H9 (cell line): ENCODE results near the gene IFNL1. TPM values are rescaled to one million over a fixed set of nuclear protein-coding genes. Genes with fewer than 3 reads are reported as not detected.

ENCODE experiments used
- DNase-seq: peaks from one replicate; pipeline ENCODE4 v3.0.0-alpha.2; 2017
- H2AFZ ChIP-seq: one replicate; pipeline ENCODE4 v1.6.1; 2013; ENCODE audit warnings: mild to moderate bottlenecking, low read length, control low read depth, moderate library complexity
- H2AK5ac ChIP-seq: 2 replicates; pipeline ENCODE4 v1.6.1; 2013; ENCODE audit warnings: low read length, control low read depth, mixed read lengths; ENCODE audit not compliant: insufficient read length
- H2BK120ac ChIP-seq: one replicate; pipeline ENCODE4 v1.6.1; 2013; ENCODE audit warnings: low read depth, mild to moderate bottlenecking, low read length, control low read depth, inconsistent platforms; ENCODE audit not compliant: poor library complexity, severe bottlenecking
- H2BK12ac ChIP-seq: 2 replicates; pipeline ENCODE4 v1.6.1; 2013; ENCODE audit warnings: low read length, control low read depth, mixed read lengths, low read depth; ENCODE audit not compliant: insufficient read length
- H2BK15ac ChIP-seq: 2 replicates; pipeline ENCODE4 v1.6.1; 2013; ENCODE audit warnings: low read depth, low read length, control low read depth
- H2BK20ac ChIP-seq: one replicate; pipeline ENCODE4 v1.6.1; 2013; ENCODE audit warnings: low read depth, mild to moderate bottlenecking, low read length, control low read depth, inconsistent platforms; ENCODE audit not compliant: poor library complexity, severe bottlenecking
- H2BK5ac ChIP-seq: 2 replicates; pipeline ENCODE4 v1.6.1; 2013; ENCODE audit warnings: low read length, control low read depth, mixed read lengths; ENCODE audit not compliant: insufficient read length
- H3K14ac ChIP-seq: 2 replicates; pipeline ENCODE4 v1.6.1; 2013; ENCODE audit warnings: low read length, control low read depth; ENCODE audit not compliant: insufficient read depth
- H3K18ac ChIP-seq: 2 replicates; pipeline ENCODE4 v1.6.1; 2013; ENCODE audit warnings: low read depth, mild to moderate bottlenecking, mixed read lengths, low read length, control low read depth; ENCODE audit not compliant: insufficient read length
- H3K23ac ChIP-seq: 2 replicates; pipeline ENCODE4 v1.6.1; 2013; ENCODE audit warnings: low read length, control low read depth, mixed read lengths, low read depth; ENCODE audit not compliant: insufficient read length
- H3K23me2 ChIP-seq: 2 replicates; pipeline ENCODE4 v1.6.1; 2013; ENCODE audit warnings: low read depth, mild to moderate bottlenecking, mixed read lengths, low read length, control low read depth; ENCODE audit not compliant: insufficient read length, poor library complexity, severe bottlenecking
- H3K27ac ChIP-seq: 2 replicates; pipeline ENCODE4 v1.5.1; 2013; ENCODE audit warnings: low read length, control low read depth, mixed read lengths, low read depth; ENCODE audit not compliant: insufficient read length
- H3K27me3 ChIP-seq: 2 replicates; pipeline ENCODE4 v1.6.1; 2013; ENCODE audit warnings: low read length, control low read depth, inconsistent platforms; ENCODE audit not compliant: insufficient read depth
- H3K4ac ChIP-seq: 2 replicates; pipeline ENCODE4 v1.6.1; 2013; ENCODE audit warnings: low read depth, mild to moderate bottlenecking, control low read depth, inconsistent platforms, low read length, moderate library complexity
- H3K4me1 ChIP-seq: 2 replicates; pipeline ENCODE4 v1.6.1; 2013; ENCODE audit warnings: low read length, control low read depth, inconsistent platforms; ENCODE audit not compliant: insufficient read depth
- H3K4me2 ChIP-seq: 2 replicates; pipeline ENCODE4 v1.6.1; 2013; ENCODE audit warnings: low read length, control low read depth, mixed read lengths; ENCODE audit not compliant: insufficient read length, insufficient read depth
- H3K56ac ChIP-seq: 2 replicates; pipeline ENCODE4 v1.6.1; 2013; ENCODE audit warnings: low read depth, mild to moderate bottlenecking, mixed read lengths, low read length, control low read depth; ENCODE audit not compliant: insufficient read length
- H3K79me1 ChIP-seq: 2 replicates; pipeline ENCODE4 v1.6.1; 2013; ENCODE audit warnings: low read depth, mild to moderate bottlenecking, moderate library complexity, low read length, control low read depth, inconsistent platforms; ENCODE audit not compliant: insufficient read depth, poor library complexity, severe bottlenecking
- H3K79me2 ChIP-seq: 2 replicates; pipeline ENCODE4 v1.6.1; 2013; ENCODE audit warnings: low read length, control low read depth, inconsistent platforms; ENCODE audit not compliant: insufficient read depth
- H3K9ac ChIP-seq: 2 replicates; pipeline ENCODE4 v1.6.1; 2013; ENCODE audit warnings: low read length, control low read depth, mixed read lengths; ENCODE audit not compliant: insufficient read length; ENCODE audit errors: extremely low read depth
- H3K9me3 ChIP-seq: one replicate; pipeline ENCODE4 v1.6.1; 2013; ENCODE audit warnings: low read depth, low read length, inconsistent platforms; ENCODE audit not compliant: control insufficient read depth
- H3T11ph ChIP-seq: one replicate; pipeline ENCODE4 v1.6.1; 2013; ENCODE audit warnings: mild to moderate bottlenecking, low read length, control low read depth, inconsistent platforms
- H4K20me1 ChIP-seq: one replicate; pipeline ENCODE4 v1.6.1; 2013; ENCODE audit not compliant: control insufficient read depth, insufficient read length, insufficient read depth
- H4K5ac ChIP-seq: 2 replicates; pipeline ENCODE4 v1.6.1; 2013; ENCODE audit warnings: low read depth, mild to moderate bottlenecking, mixed read lengths, low read length, control low read depth; ENCODE audit not compliant: insufficient read length
- H4K8ac ChIP-seq: replicated peaks from 2 replicates; pipeline ENCODE4 v1.6.1; 2013; ENCODE audit warnings: low read length, control low read depth, mixed read lengths, low read depth; ENCODE audit not compliant: insufficient read length
- H4K91ac ChIP-seq: 2 replicates; pipeline ENCODE4 v1.6.1; 2013; ENCODE audit warnings: low read depth, mild to moderate bottlenecking, moderate library complexity, mixed read lengths, low read length, control low read depth; ENCODE audit not compliant: insufficient read length
- H3K27ac Mint-ChIP-seq, 3 experiments: 2 replicates in 2 of 3; 3 replicates in 1 of 3; pipeline ENCODE4 v1.8.0; 2020 to 2021; ENCODE audit warnings: mixed read lengths in 3 of 3, mild to moderate bottlenecking in 1 of 3, moderate library complexity in 1 of 3
- H3K27me3 Mint-ChIP-seq: 2 replicates; pipeline ENCODE4 v1.8.0; 2021; ENCODE audit warnings: low read depth, mild to moderate bottlenecking, moderate library complexity, mixed read lengths
- H3K36me3 Mint-ChIP-seq, 3 experiments: 2 replicates in 2 of 3; 3 replicates in 1 of 3; pipeline ENCODE4 v1.8.0; 2020 to 2021; ENCODE audit warnings: low read depth in 3 of 3, mixed read lengths in 3 of 3; ENCODE audit not compliant: insufficient read depth in 1 of 3
- H3K4me1 Mint-ChIP-seq, 2 experiments: 2 replicates each; pipeline ENCODE4 v1.8.0; 2020; ENCODE audit warnings: mixed read lengths in 2 of 2
- H3K4me3 Mint-ChIP-seq, 2 experiments: 2 replicates in 1 of 2; 3 replicates in 1 of 2; pipeline ENCODE4 v1.8.0; 2020 to 2021; ENCODE audit warnings: mild to moderate bottlenecking in 2 of 2, mixed read lengths in 2 of 2, moderate library complexity in 1 of 2
- H3K9me3 Mint-ChIP-seq, 2 experiments: 2 replicates in 1 of 2; 3 replicates in 1 of 2; pipeline ENCODE4 v1.8.0; 2020; ENCODE audit warnings: mild to moderate bottlenecking in 2 of 2, mixed read lengths in 2 of 2, moderate library complexity in 1 of 2
- WGBS: extraction: QIAGEN DNeasy Blood & Tissue Kit; methylation state at CpG from one replicate; pipeline ENCODE4 v1.1.7; 2013; ENCODE audit warnings: missing lambda C conversion rate, low lambda C conversion rate, mixed read lengths; ENCODE audit not compliant: insufficient read length; ENCODE audit errors: extremely low coverage; 5-methylcytosine and 5-hydroxymethylcytosine counted together
- long read RNA-seq: library from polyadenylated mRNA; unstranded; transcript quantifications from one replicate; pipeline ENCODE4 v2.0.0, GENCODE V29; 2020
- total RNA-seq: library from RNA; stranded (reverse); gene quantifications from 2 replicates; pipeline ENCODE4 v1.2.1, GENCODE V29; 2021
- TF ChIP-seq, protein P1 (sequence below): fragments of 200-600 bp; sonication (generic); conservative IDR thresholded peaks from 3 replicates; pipeline ENCODE4 v1.8.0; 2021; ENCODE audit warnings: antibody characterized with exemption, mild to moderate bottlenecking

IFNL1 gene
- total RNA-seq = not detected in 2 replicates
- long read RNA-seq = 0 reads

DNA sequence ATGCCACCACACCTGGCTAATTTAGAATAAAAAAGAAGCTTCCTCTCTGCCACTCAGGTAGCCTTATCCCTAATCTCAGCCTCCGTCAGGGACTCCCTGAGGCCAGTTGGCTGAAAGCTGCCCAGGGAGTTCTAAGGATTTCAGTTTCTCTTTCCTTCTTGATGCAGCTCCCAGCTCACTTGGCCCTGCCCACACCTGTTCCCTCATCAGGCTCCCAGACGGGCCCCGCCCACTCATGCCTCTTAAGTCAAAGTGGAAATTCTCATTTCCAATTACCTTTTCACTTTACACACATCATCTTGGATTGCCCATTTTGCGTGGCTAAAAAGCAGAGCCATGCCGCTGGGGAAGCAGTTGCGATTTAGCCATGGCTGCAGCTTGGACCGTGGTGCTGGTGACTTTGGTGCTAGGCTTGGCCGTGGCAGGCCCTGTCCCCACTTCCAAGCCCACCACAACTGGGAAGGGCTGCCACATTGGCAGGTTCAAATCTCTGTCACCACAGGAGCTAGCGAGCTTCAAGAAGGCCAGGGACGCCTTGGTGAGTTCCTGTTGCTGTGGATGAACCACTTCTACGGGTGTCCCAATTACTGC, at the start of gene IFNL1:
IFNL1 (plus strand) TSS at position 353 of the 591 bp plus-strand sequence; CDS start at position 368, 15 bp downstream.
- TF ChIP-seq, protein P1, sequence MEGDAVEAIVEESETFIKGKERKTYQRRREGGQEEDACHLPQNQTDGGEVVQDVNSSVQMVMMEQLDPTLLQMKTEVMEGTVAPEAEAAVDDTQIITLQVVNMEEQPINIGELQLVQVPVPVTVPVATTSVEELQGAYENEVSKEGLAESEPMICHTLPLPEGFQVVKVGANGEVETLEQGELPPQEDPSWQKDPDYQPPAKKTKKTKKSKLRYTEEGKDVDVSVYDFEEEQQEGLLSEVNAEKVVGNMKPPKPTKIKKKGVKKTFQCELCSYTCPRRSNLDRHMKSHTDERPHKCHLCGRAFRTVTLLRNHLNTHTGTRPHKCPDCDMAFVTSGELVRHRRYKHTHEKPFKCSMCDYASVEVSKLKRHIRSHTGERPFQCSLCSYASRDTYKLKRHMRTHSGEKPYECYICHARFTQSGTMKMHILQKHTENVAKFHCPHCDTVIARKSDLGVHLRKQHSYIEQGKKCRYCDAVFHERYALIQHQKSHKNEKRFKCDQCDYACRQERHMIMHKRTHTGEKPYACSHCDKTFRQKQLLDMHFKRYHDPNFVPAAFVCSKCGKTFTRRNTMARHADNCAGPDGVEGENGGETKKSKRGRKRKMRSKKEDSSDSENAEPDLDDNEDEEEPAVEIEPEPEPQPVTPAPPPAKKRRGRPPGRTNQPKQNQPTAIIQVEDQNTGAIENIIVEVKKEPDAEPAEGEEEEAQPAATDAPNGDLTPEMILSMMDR = no peak
- no peaks in the 10 kb centered on the region for H3K4me1 ChIP-seq
- no peak within 1 kb of the TSS for H2BK15ac ChIP-seq
- no peaks in the 10 kb centered on the region for H3K23me2 ChIP-seq
- no CpG with 5 or more reads among the region's 11 CpGs for WGBS
- Mint-ChIP-seq H3K36me3 (no peaks in the 10 kb centered on the region), H3K4me3 (no peak within 1 kb of the TSS; a peak in 1 of 5 replicates), H3K4me1 (peaks cover 0 to 14% of the 10 kb centered on the region in 2 experiments; a peak in 2 of 4 replicates), H3K27me3 (peaks cover 45% of the 10 kb centered on the region), H3K9me3 (no peaks in the 10 kb centered on the region), H3K27ac (peak within 1 kb of the TSS in 2 of 3 experiments; percentile 3 to 34; a peak in 3 of 7 replicates)
- H3K23ac ChIP-seq = no peak within 1 kb of the TSS
- H3T11ph ChIP-seq = no peak within 1 kb of the TSS
- no peak within 1 kb of the TSS for H3K18ac ChIP-seq
- no peak within 1 kb of the TSS for H2AK5ac ChIP-seq
- H4K8ac ChIP-seq = no peak within 1 kb of the TSS
- no peak within 1 kb of the TSS for H3K9ac ChIP-seq
- no peak within 1 kb of the TSS for H2BK5ac ChIP-seq
- H3K79me2 ChIP-seq = no peaks in the 10 kb centered on the region
- no peak within 1 kb of the TSS for H4K5ac ChIP-seq
- no peak within 1 kb of the TSS for H3K4ac ChIP-seq
- H2AFZ ChIP-seq = no peak within 1 kb of the TSS
- H2BK12ac ChIP-seq = no peak within 1 kb of the TSS
- H4K20me1 ChIP-seq = no peaks in the 10 kb centered on the region
- H3K56ac ChIP-seq = no peak within 1 kb of the TSS
- no peak within 1 kb of the TSS for H2BK120ac ChIP-seq
- no peak for DNase-seq
- no peak within 1 kb of the TSS for H3K27ac ChIP-seq
- H4K91ac ChIP-seq = no peak within 1 kb of the TSS
- no peaks in the 10 kb centered on the region for H3K79me1 ChIP-seq
- H3K14ac ChIP-seq = no peak within 1 kb of the TSS
- no peak within 1 kb of the TSS for H2BK20ac ChIP-seq
- H3K4me2 ChIP-seq = no peak within 1 kb of the TSS
- H3K9me3 ChIP-seq = no peaks in the 10 kb centered on the region
- H3K27me3 ChIP-seq = no peaks in the 10 kb centered on the region
